ENCODE measurements around the gene GIT2.

Gene GIT2

DNA sequence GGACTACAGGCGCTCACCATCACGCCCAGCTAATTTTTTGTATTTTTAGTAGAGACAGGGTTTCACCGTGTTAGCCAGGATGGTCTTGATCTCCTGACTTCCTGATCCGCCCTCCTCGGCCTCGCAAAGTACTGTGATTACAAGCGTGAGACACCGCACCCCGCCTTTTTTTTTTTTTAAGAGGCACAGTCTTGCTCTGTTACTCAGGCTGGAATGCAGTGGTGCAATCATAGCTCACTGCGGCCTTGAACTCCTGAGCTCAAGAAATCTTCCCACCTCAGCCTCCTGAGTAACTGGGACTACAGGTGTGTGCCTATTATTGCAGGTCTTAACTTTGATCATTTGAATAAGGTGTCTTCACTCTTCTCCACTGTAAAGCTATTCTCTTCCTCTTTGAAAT lies 110.6 kb downstream of the GIT2 start:
- DNase-seq: no peak

DNA sequence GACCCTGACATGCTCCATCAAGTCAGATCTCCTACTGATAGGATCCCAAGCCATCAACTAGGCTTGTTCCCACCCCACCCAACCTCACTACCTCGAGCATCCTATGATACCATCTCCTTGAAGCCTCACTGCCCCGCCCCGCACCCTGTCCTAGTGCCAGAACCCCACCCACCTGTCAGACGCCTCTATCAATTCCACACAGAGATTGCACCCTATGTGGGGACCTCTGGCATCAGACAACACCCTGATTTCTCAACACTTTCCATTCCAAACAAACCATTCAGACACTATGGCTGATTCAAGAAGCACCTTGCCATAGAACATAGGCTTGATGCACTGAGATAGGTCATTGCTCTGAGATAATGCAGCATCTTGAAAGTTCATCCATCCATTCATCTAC lies 112.7 kb downstream of the GIT2 start:
- no peak for DNase-seq

GRCh38 chr12:109881752-109882151 lies 114.4 kb downstream of the GIT2 start:
- DNase-seq: no peak

- no peak for DNase-seq
Measured at GRCh38 chr12:109880938-109881337, 115.2 kb downstream of the GIT2 start.

GRCh38 chr12:109880043-109880931 lies 115.9 kb downstream of the GIT2 start, which contains the start of gene GLTP:
GLTP (minus strand) TSS chr12:109880541; CDS start chr12:109880374, 167 bp downstream.
- DNase-seq: peak; percentile 88
